ENCODE data around the gene AMH. TPM values are rescaled to one million over a fixed set of nuclear protein-coding genes. Genes with fewer than 3 reads are reported as not detected.

Gene AMH
- total and polyA plus RNA-seq, 2 of the 13 experiments (the other 11 are each of a cell fraction or from before 2014, with no cell fraction given) = 0.03 to 0.18 TPM

- no peak for TF ChIP-seq CSRNP2 (CRISPR knock-in tag; conservative IDR thresholded peaks at IDR 0.05; ENCODE audit: low read depth)
- TF ChIP-seq ZNF180 (CRISPR knock-in tag; IDR thresholded peaks at IDR 0.05; ENCODE audit: borderline replicate concordance, low read depth) = no peak
- no peak for TF ChIP-seq SOX6 (IDR thresholded peaks at IDR 0.05)
- 0 out of 2 replicates have a peak, but pooled peaks have one; percentile 67 for TF ChIP-seq SOX6 (CRISPR knock-in tag; IDR thresholded peaks at IDR 0.05)
- TF ChIP-seq SRSF9 (IDR thresholded peaks at IDR 0.05; ENCODE audit: borderline replicate concordance, insufficient read depth, low read depth, low read length, poor library complexity, severe bottlenecking) = no peak
- no peak for TF ChIP-seq ZFP37 (CRISPR knock-in tag; IDR thresholded peaks at IDR 0.05; ENCODE audit: borderline replicate concordance)
- no peak for TF ChIP-seq ZNF20 (CRISPR knock-in tag; IDR thresholded peaks at IDR 0.05)
- no peak; the same call in 1 of the 2 replicates for TF ChIP-seq MTA1 (CRISPR knock-in tag; IDR thresholded peaks at IDR 0.05; ENCODE audit: borderline replicate concordance)
- TF ChIP-seq ZFP90 (CRISPR knock-in tag; IDR thresholded peaks at IDR 0.05; ENCODE audit: borderline replicate concordance) = 0 out of 2 replicates have a peak, but pooled peaks have one; percentile 13
- TF ChIP-seq EZH2 (conservative IDR thresholded peaks at IDR 0.05; ENCODE audit: low read depth, low read length) = no peak
- no peak for TF ChIP-seq HINFP (CRISPR knock-in tag; IDR thresholded peaks at IDR 0.05; ENCODE audit: low read depth)
- no peak for TF ChIP-seq NRL (CRISPR knock-in tag; IDR thresholded peaks at IDR 0.05; ENCODE audit: borderline replicate concordance)
- no peak for TF ChIP-seq GLI4 (CRISPR knock-in tag; IDR thresholded peaks at IDR 0.05; ENCODE audit: borderline replicate concordance)
- TF ChIP-seq TRIM22 (IDR thresholded peaks at IDR 0.05) = no peak
- no peak for TF ChIP-seq ZNF432 (CRISPR knock-in tag; IDR thresholded peaks at IDR 0.05; ENCODE audit: borderline replicate concordance)
- no peak for TF ChIP-seq ZNF839 (CRISPR knock-in tag; IDR thresholded peaks at IDR 0.05; ENCODE audit: borderline replicate concordance)
- no peak; the same call in 1 of the 2 replicates for TF ChIP-seq ARHGAP35 (CRISPR knock-in tag; IDR thresholded peaks at IDR 0.05; ENCODE audit: borderline replicate concordance)
- TF ChIP-seq ATF4 (CRISPR knock-in tag; IDR thresholded peaks at IDR 0.05) = peak in 1 of 2 experiments; percentile 59; a peak in 1 of 4 replicates
- peak; percentile 66; the same call in 1 of the 2 replicates for TF ChIP-seq ZNF556 (CRISPR knock-in tag; IDR thresholded peaks at IDR 0.05; ENCODE audit: borderline replicate concordance)
- TF ChIP-seq ZNF552 (CRISPR knock-in tag; IDR thresholded peaks at IDR 0.05; ENCODE audit: borderline replicate concordance) = no peak
- TF ChIP-seq ZNF275 (CRISPR knock-in tag; IDR thresholded peaks at IDR 0.05; ENCODE audit: borderline replicate concordance) = no peak; the same call in 1 of the 2 replicates
Observed at GRCh38 chr19:2273356-2274184, 24.4 kb downstream of the AMH start (continued).

Data from HepG2 (cell line).